GM12878 (cell line): Measurements from ENCODE around the gene FGD4. TPM values are rescaled to one million over a fixed set of nuclear protein-coding genes. Genes with fewer than 3 reads are reported as not detected.

Experiments used
- ATAC-seq: fragments of 200-7000 bp; cut with Tn5 transposase; 3 replicates; pipeline ENCODE4 v1.9.1; 2020; ENCODE audit warnings: mild to moderate bottlenecking, moderate library complexity
- BruUV-seq: library from RNA; stranded (reverse); fragments of 400-500 nt; replicated peaks from 2 replicates; lab custom pipeline; 2021; lab: Mats Ljungman, UMichigan
- CTCF ChIA-PET: fragments of 300-600 bp; sonication (Branson Sonifier 250); formaldehyde crosslinking; extraction: SDS; loops from one replicate; lab custom pipeline; 2021; ENCODE audit warnings: inconsistent platforms; lab: Yijun Ruan, JAX
- POLR2A ChIA-PET: fragments of 350-600 bp; formaldehyde crosslinking; extraction: SDS; loops from one replicate; lab custom pipeline; 2021; ENCODE audit warnings: inconsistent platforms; lab: Charles Lee
- RAD21 ChIA-PET: fragments of 300-600 bp; sonication (Branson Sonifier 250); formaldehyde crosslinking; loops from one replicate; lab custom pipeline; 2023; ENCODE audit warnings: antibody characterized with exemption; ENCODE audit not compliant: unreplicated experiment; lab: Charles Lee
- SMC1A ChIA-PET: fragments of 300-600 bp; sonication (Branson Sonifier 250); formaldehyde crosslinking; loops from one replicate; lab custom pipeline; 2023; ENCODE audit not compliant: unreplicated experiment, uncharacterized antibody; lab: Charles Lee
- DNase-seq: peaks from one replicate; pipeline ENCODE4 v3.0.0-alpha.2; 2011; ENCODE audit warnings: low read depth, low spot score
- FAIRE-seq: peaks from 3 replicates; lab custom pipeline; 2011; peaks lifted over from hg19 to GRCh38; lab: Jason Lieb, UNC
- H2AFZ ChIP-seq: 2 replicates; pipeline ENCODE4 v1.6.0; 2011; ENCODE audit warnings: low read depth, low read length, control low read depth; ENCODE audit not compliant: control insufficient read depth
- H3K27ac ChIP-seq: 2 replicates; pipeline ENCODE4 v1.5.1; 2011; ENCODE audit warnings: control low read depth; ENCODE audit not compliant: control insufficient read depth, insufficient read depth
- H3K27me3 ChIP-seq, 2 experiments: replicated peaks in 1 of 2; 2 replicates each; pipeline versions ENCODE4 v1.6.0 to v1.6.1; 2011; ENCODE audit warnings: low read length in 1 of 2; ENCODE audit not compliant: control insufficient read depth in 2 of 2, insufficient read depth in 2 of 2
- H3K36me3 ChIP-seq, 2 experiments: 2 replicates each; pipeline ENCODE4 v1.5.1; 2011; ENCODE audit warnings: low read length in 1 of 2; ENCODE audit not compliant: control insufficient read depth in 2 of 2, insufficient read depth in 2 of 2
- H3K4me1 ChIP-seq: 2 replicates; pipeline ENCODE4 v1.6.1; 2011; ENCODE audit warnings: mild to moderate bottlenecking, low read length, moderate library complexity, mixed read lengths; ENCODE audit not compliant: control insufficient read depth, insufficient read depth
- H3K4me2 ChIP-seq: 2 replicates; pipeline ENCODE4 v1.6.0; 2011; ENCODE audit warnings: control low read depth; ENCODE audit not compliant: control insufficient read depth, insufficient read depth
- H3K4me3 ChIP-seq: fragments of 200-600 bp; sonication (generic); 2 replicates; pipeline ENCODE4 v1.5.1; 2016
- H3K79me2 ChIP-seq: 2 replicates; pipeline ENCODE4 v1.6.0; 2011; ENCODE audit warnings: low read length; ENCODE audit not compliant: control insufficient read depth, insufficient read depth
- H3K9ac ChIP-seq: 2 replicates; pipeline ENCODE4 v1.8.0; 2011; ENCODE audit warnings: low read length, control low read depth, mixed read lengths; ENCODE audit not compliant: control insufficient read depth, insufficient read depth
- H3K9me3 ChIP-seq: replicated peaks from 3 replicates; pipeline ENCODE4 v1.5.1; 2011; ENCODE audit warnings: mild to moderate bottlenecking, low read length; ENCODE audit not compliant: control insufficient read depth, insufficient read depth
- H4K20me1 ChIP-seq: 2 replicates; pipeline ENCODE4 v1.6.0; 2011; ENCODE audit not compliant: control insufficient read depth, insufficient read depth
- ATF7 ChIP-seq: fragments of 450-650 bp; IDR thresholded peaks from 2 replicates; pipeline ENCODE4 v1.6.1; 2016; ENCODE audit warnings: low read depth, mild to moderate bottlenecking
- CBX5 ChIP-seq: sonication (generic); IDR thresholded peaks from 2 replicates; pipeline ENCODE4 v1.6.1; 2016; ENCODE audit warnings: low read depth, moderate library complexity, mild to moderate bottlenecking, inconsistent platforms
- CHD1 ChIP-seq: IDR thresholded peaks from 2 replicates; pipeline ENCODE4 v1.6.1; 2012; ENCODE audit warnings: low read depth, low read length, improper control_type of control experiment
- CHD4 ChIP-seq: fragments of 200-600 bp; sonication (generic); IDR thresholded peaks from 2 replicates; pipeline ENCODE4 v1.6.1; 2016; ENCODE audit warnings: mild to moderate bottlenecking
- CREM ChIP-seq: IDR thresholded peaks from 2 replicates; pipeline ENCODE4 v1.6.1; 2014; ENCODE audit warnings: antibody characterized with exemption, low read depth
- EP300 ChIP-seq, 2 experiments: fragments of 150-350 bp in 1 of 2; IDR thresholded peaks; 2 replicates each; pipeline ENCODE4 v1.6.1; 2011 to 2012; ENCODE audit warnings: low read depth in 2 of 2, low read length in 2 of 2, borderline replicate concordance in 1 of 2, improper control_type of control experiment in 1 of 2, inconsistent platforms in 1 of 2; ENCODE audit not compliant: control insufficient read depth in 1 of 2
- FOXM1 ChIP-seq: IDR thresholded peaks from 2 replicates; pipeline ENCODE4 v1.6.1; 2012; ENCODE audit warnings: low read depth, mild to moderate bottlenecking, inconsistent platforms, low read length, moderate library complexity
- GATAD2B ChIP-seq: fragments of 450-650 bp; conservative IDR thresholded peaks from 2 replicates; pipeline ENCODE4 v1.6.1; 2017; ENCODE audit warnings: low read depth, mild to moderate bottlenecking, moderate library complexity
- JUNB ChIP-seq: IDR thresholded peaks from 2 replicates; pipeline ENCODE4 v1.6.1; 2016; ENCODE audit warnings: antibody characterized with exemption, mild to moderate bottlenecking
- JUND ChIP-seq: IDR thresholded peaks from 2 replicates; pipeline ENCODE4 v1.6.1; 2012; ENCODE audit warnings: low read depth, mild to moderate bottlenecking, low read length, improper control_type of control experiment, moderate library complexity
- MEF2B ChIP-seq: fragments of 450-650 bp; IDR thresholded peaks from 2 replicates; pipeline ENCODE4 v1.6.1; 2018; ENCODE audit warnings: mild to moderate bottlenecking, moderate library complexity; ENCODE audit not compliant: partially characterized antibody, poor library complexity, severe bottlenecking
- MTA2 ChIP-seq: fragments of 450-650 bp; IDR thresholded peaks from 2 replicates; pipeline ENCODE4 v1.6.1; 2016; ENCODE audit warnings: low read depth, mild to moderate bottlenecking, moderate library complexity
- NFIC ChIP-seq: IDR thresholded peaks from 2 replicates; pipeline ENCODE4 v1.6.1; 2012; ENCODE audit warnings: low read depth, mild to moderate bottlenecking, inconsistent platforms, low read length, moderate library complexity
- PAX5 ChIP-seq: IDR thresholded peaks from 2 replicates; pipeline ENCODE4 v1.6.1; 2011; ENCODE audit warnings: low read depth, low read length, borderline replicate concordance
- POLR2AphosphoS5 ChIP-seq: IDR thresholded peaks from 2 replicates; pipeline ENCODE4 v1.6.1; 2011; ENCODE audit warnings: mild to moderate bottlenecking, low read length, inconsistent platforms
- RBBP5 ChIP-seq: fragments of 200-600 bp; sonication (generic); conservative IDR thresholded peaks from 2 replicates; pipeline ENCODE4 v1.6.1; 2016
- ZBTB4 ChIP-seq: fragments of 450-650 bp; formaldehyde crosslinking; IDR thresholded peaks from 2 replicates; pipeline ENCODE4 v1.4.0; 2022; ENCODE audit warnings: mild to moderate bottlenecking, moderate library complexity
- ZNF217 ChIP-seq: fragments of 450-650 bp; IDR thresholded peaks from 2 replicates; pipeline ENCODE4 v1.6.1; 2017; ENCODE audit warnings: antibody characterized with exemption, mild to moderate bottlenecking
- WGBS: methylation state at CpG from one replicate; pipeline ENCODE4 v1.1.6; 2016; ENCODE audit warnings: low lambda C conversion rate; ENCODE audit not compliant: insufficient replicate concordance, insufficient coverage; ENCODE audit errors: missing lambda C conversion rate; 5-methylcytosine and 5-hydroxymethylcytosine counted together
- in situ Hi-C: fragments of 300-500 bp; cut with MboI; formaldehyde crosslinking; loops from 9 replicates; pipeline ENCODE4 v1.14.3; 2018; ENCODE audit warnings: mixed read lengths
- intact Hi-C: fragments of 100-400 bp; cut with micrococcal nuclease; formaldehyde crosslinking; loops from one replicate; pipeline ENCODE4 v1.14.2; 2022; ENCODE audit not compliant: unreplicated experiment
- polyA plus RNA-seq, 11 experiments: library from polyadenylated mRNA; depleted of rRNA in 4 of 11; unstranded in 6 of 11; stranded (reverse) in 5 of 11; fragments of >200 nt; fragmentation: Nextera tagmentation in 4 of 11; fragmentation: Illumina TruSeq in 1 of 11; extraction: Ambion mirVana in 4 of 11; extraction: Trizol in 1 of 11; gene quantifications; 1 replicate in 1 of 11; 2 replicates in 10 of 11; pipeline versions ENCODE4 v1.2.1 to v1.2.3, GENCODE V29; 2011 to 2016; ENCODE audit warnings: inconsistent platforms in 2 of 11, missing spikeins in 2 of 11, low read depth in 1 of 11
- total RNA-seq, 4 experiments: library from RNA; depleted of rRNA in 3 of 4; stranded (reverse); fragments of >200 nt in 3 of 4; fragmentation: Illumina TruSeq in 1 of 4; extraction: Trizol in 1 of 4; gene quantifications; 2 replicates each; pipeline versions ENCODE4 v1.2.1 to v1.2.3, GENCODE V29; 2013 to 2021
- TF ChIP-seq, protein P1 (sequence below): fragments of 450-650 bp; IDR thresholded peaks from 2 replicates; pipeline ENCODE4 v1.6.1; 2017; ENCODE audit warnings: borderline replicate concordance
- TF ChIP-seq, protein P2 (sequence below): fragments of 450-650 bp; IDR thresholded peaks from 2 replicates; pipeline ENCODE4 v1.6.1; 2018; ENCODE audit warnings: borderline replicate concordance, mild to moderate bottlenecking; ENCODE audit not compliant: partially characterized antibody

The FGD4 gene
- total and polyA plus RNA-seq, 10 of the 15 experiments (the other 5 are each of a cell fraction or from before 2014, with no cell fraction given), result 0.01 to 0.18 (median 0.08) TPM; not detected in 3

GRCh38 chr12:32568228-32568627 lies 168.9 kb downstream of the FGD4 start:
- POLR2A ChIA-PET, result interaction anchor here (0.9 to 1.3 kb wide), 2 partner anchors 11 to 12 kb away, joined by 3 read pairs; no protein-coding TSS in a partner anchor
- Histone ChIP-seq H3K4me1 (no peaks in the 10 kb centered on the region), H3K9ac (no peak overlapping the region), H3K9me3 (no peaks in the 10 kb centered on the region), H3K4me3 (no peak overlapping the region), H3K79me2 (no peaks in the 10 kb centered on the region), H4K20me1 (no peaks in the 10 kb centered on the region), H3K4me2 (no peak overlapping the region), H3K27me3 (no peaks in the 10 kb centered on the region; a peak in 2 of 4 replicates), H3K27ac (no peak overlapping the region), H2AFZ (no peak overlapping the region), H3K36me3 (no peaks in the 10 kb centered on the region)
- no TSS peak for BruUV-seq
- RAD21 ChIA-PET, result interaction anchor here (0.7 kb wide), 1 partner anchor 14 kb away, joined by 3 read pairs; no protein-coding TSS in a partner anchor
- SMC1A ChIA-PET, result interaction anchor here (1.0 to 1.1 kb wide), 2 partner anchors 19 to 46 kb away, joined by 4 read pairs; no protein-coding TSS in a partner anchor
- intact Hi-C loops (no loop called here), in situ Hi-C loops (no loop called here)
- ATAC-seq (no peak), FAIRE-seq (no peak), DNase-seq (no peak)
- TF ChIP-seq CHD1 (no peak), MEF2B (no peak), ZNF217 (no peak), CBX5 (no peak), NFIC (no peak), RBBP5 (no peak), CREM (no peak), CHD4 (no peak), PAX5 (no peak), POLR2AphosphoS5 (no peak), ZBTB4 (no peak), MTA2 (no peak), FOXM1 (no peak), JUND (no peak), EP300 (IDR thresholded peaks at IDR 0.05; ENCODE audit: borderline replicate concordance in 1 of 2, control insufficient read depth in 1 of 2, low read depth in 2 of 2, low read length in 2 of 2) (no peak), ATF7 (no peak), JUNB (no peak), GATAD2B (no peak)
- TF ChIP-seq, protein P1, sequence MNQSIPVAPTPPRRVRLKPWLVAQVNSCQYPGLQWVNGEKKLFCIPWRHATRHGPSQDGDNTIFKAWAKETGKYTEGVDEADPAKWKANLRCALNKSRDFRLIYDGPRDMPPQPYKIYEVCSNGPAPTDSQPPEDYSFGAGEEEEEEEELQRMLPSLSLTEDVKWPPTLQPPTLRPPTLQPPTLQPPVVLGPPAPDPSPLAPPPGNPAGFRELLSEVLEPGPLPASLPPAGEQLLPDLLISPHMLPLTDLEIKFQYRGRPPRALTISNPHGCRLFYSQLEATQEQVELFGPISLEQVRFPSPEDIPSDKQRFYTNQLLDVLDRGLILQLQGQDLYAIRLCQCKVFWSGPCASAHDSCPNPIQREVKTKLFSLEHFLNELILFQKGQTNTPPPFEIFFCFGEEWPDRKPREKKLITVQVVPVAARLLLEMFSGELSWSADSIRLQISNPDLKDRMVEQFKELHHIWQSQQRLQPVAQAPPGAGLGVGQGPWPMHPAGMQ, result no peak
- TF ChIP-seq, protein P2, sequence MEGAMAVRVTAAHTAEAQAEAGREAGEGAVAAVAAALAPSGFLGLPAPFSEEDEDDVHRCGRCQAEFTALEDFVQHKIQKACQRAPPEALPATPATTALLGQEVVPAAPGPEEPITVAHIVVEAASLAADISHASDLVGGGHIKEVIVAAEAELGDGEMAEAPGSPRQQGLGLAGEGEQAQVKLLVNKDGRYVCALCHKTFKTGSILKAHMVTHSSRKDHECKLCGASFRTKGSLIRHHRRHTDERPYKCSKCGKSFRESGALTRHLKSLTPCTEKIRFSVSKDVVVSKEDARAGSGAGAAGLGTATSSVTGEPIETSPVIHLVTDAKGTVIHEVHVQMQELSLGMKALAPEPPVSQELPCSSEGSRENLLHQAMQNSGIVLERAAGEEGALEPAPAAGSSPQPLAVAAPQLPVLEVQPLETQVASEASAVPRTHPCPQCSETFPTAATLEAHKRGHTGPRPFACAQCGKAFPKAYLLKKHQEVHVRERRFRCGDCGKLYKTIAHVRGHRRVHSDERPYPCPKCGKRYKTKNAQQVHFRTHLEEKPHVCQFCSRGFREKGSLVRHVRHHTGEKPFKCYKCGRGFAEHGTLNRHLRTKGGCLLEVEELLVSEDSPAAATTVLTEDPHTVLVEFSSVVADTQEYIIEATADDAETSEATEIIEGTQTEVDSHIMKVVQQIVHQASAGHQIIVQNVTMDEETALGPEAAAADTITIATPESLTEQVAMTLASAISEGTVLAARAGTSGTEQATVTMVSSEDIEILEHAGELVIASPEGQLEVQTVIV, result no peak
- WGBS, result 62% methylated on average over 1 of the region's 1 CpG
- CTCF ChIA-PET, result interaction anchor here (0.6 kb wide), 1 partner anchor 36 kb away, joined by 3 read pairs; no protein-coding TSS in a partner anchor
